HFFc6 (cell line): ENCODE results near the gene OR1S2. TPM values are rescaled to one million over a fixed set of nuclear protein-coding genes. Genes with fewer than 3 reads are reported as not detected.
"Not testable (repeated sequence)": the region's sequence is repeated elsewhere in the genome, so short reads cannot be mapped to it uniquely, and the experiment has no call there.

Source experiments
- DNase-seq: peaks from one replicate; pipeline ENCODE4 v3.0.0-alpha.2; 2018
- H3K27ac Mint-ChIP-seq: 2 replicates; pipeline ENCODE4 v1.8.0; 2020; ENCODE audit warnings: mild to moderate bottlenecking, mixed read lengths
- H3K27me3 Mint-ChIP-seq: 2 replicates; pipeline ENCODE4 v1.8.0; 2021; ENCODE audit warnings: mild to moderate bottlenecking, moderate library complexity, mixed read lengths; ENCODE audit not compliant: insufficient read depth
- H3K36me3 Mint-ChIP-seq: 2 replicates; pipeline ENCODE4 v1.8.0; 2021; ENCODE audit warnings: low read depth, mixed read lengths
- H3K4me1 Mint-ChIP-seq: 2 replicates; pipeline ENCODE4 v1.8.0; 2020; ENCODE audit warnings: low read depth, mixed read lengths
- H3K4me3 Mint-ChIP-seq: 2 replicates; pipeline ENCODE4 v1.8.0; 2020; ENCODE audit warnings: mild to moderate bottlenecking, moderate library complexity, mixed read lengths
- H3K9me3 Mint-ChIP-seq: 2 replicates; pipeline ENCODE4 v1.8.0; 2020; ENCODE audit warnings: mild to moderate bottlenecking, mixed read lengths
- long read RNA-seq: library from polyadenylated mRNA; unstranded; transcript quantifications from one replicate; pipeline ENCODE4 v2.0.0, GENCODE V29; 2019
- total RNA-seq, 6 experiments: library from RNA; stranded (reverse); fragmentation: NEBNext Ultra II Directional; extraction: Animal tissue kit (Norgen Biotek cat#: 25700); gene quantifications; 2 replicates in 1 of 6; 3 replicates in 5 of 6; pipeline ENCODE4 v1.2.3, GENCODE V29; 2021
- TF ChIP-seq, protein P1 (sequence below): fragments of 200-600 bp; sonication (generic); IDR thresholded peaks from 2 replicates; pipeline ENCODE4 v1.5.0; 2021; ENCODE audit warnings: antibody characterized with exemption, mild to moderate bottlenecking

OR1S2 gene, protein sequence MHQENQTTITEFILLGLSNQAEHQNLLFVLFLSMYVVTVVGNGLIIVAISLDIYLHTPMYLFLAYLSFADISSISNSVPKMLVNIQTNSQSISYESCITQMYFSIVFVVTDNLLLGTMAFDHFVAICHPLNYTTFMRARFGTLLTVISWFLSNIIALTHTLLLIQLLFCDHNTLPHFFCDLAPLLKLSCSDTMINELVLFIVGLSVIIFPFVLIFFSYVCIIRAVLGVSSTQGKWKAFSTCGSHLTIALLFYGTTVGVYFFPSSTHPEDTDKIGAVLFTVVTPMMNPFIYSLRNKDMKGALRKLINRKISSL
- not detected for total RNA-seq
- long read RNA-seq = 0 reads

DNA sequence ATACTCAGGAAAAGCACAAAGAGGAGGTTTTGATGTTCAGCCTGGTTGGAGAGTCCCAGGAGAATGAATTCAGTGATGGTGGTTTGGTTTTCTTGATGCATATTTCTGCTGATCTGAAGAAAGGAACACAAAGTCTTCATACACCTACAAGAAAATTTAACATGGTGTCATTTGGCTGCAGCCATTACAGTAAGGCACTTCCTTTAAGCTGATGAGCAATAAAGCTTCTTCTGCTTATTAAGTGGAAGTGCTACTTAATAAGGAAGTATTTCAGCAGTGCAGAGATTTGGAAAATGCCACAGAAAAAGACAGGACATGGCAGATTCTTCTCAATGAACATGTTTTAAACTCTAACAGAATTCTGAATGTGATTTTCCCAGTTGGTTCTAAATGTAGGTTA, at the start of gene OR1S2:
OR1S2 (minus strand) TSS at position 101 of the 400 bp plus-strand sequence; CDS start at position 101, 0 bp downstream.
- H3K9me3 Mint-ChIP-seq = no peaks in the 10 kb centered on the region
- H3K27me3 Mint-ChIP-seq = peaks cover 3% of the 10 kb centered on the region
- no peaks in the 10 kb centered on the region; the same call in 1 of the 2 replicates for H3K4me1 Mint-ChIP-seq
- H3K27ac Mint-ChIP-seq = no peak within 1 kb of the TSS
- no peaks in the 10 kb centered on the region for H3K36me3 Mint-ChIP-seq
- TF ChIP-seq, protein P1, sequence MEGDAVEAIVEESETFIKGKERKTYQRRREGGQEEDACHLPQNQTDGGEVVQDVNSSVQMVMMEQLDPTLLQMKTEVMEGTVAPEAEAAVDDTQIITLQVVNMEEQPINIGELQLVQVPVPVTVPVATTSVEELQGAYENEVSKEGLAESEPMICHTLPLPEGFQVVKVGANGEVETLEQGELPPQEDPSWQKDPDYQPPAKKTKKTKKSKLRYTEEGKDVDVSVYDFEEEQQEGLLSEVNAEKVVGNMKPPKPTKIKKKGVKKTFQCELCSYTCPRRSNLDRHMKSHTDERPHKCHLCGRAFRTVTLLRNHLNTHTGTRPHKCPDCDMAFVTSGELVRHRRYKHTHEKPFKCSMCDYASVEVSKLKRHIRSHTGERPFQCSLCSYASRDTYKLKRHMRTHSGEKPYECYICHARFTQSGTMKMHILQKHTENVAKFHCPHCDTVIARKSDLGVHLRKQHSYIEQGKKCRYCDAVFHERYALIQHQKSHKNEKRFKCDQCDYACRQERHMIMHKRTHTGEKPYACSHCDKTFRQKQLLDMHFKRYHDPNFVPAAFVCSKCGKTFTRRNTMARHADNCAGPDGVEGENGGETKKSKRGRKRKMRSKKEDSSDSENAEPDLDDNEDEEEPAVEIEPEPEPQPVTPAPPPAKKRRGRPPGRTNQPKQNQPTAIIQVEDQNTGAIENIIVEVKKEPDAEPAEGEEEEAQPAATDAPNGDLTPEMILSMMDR = no peak
- H3K4me3 Mint-ChIP-seq = no peak within 1 kb of the TSS
- DNase-seq = no peak

DNA sequence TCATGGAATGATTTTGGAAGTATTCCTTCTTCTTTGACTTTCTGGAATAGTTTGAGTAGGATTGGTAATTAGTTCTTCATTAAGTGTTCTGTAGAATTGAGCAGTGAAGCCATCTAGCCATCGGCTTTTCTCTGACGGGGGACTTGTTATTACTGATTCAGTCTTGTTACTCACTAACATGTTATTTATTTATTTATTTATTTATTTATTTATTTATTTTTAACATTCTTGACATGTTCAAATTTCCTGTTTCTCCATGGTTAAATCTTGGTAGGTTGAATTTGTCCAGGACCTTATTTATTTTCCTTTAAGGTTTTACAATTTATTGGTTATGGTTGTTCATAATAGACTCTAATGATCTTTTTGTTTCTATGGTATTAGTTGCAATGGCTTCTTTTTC, 40.0 kb upstream of the OR1S2 start:
- H3K9me3 Mint-ChIP-seq = peaks cover 14% of the 10 kb centered on the region; the same call in 1 of the 2 replicates
- H3K27me3 Mint-ChIP-seq = no peaks in the 10 kb centered on the region
- H3K36me3 Mint-ChIP-seq = 0 out of 2 replicates have a peak, but pooled peaks cover 4% of the 10 kb centered on the region
- H3K4me1 Mint-ChIP-seq = no peaks in the 10 kb centered on the region
- TF ChIP-seq, protein P1 = no peak
- no peak overlapping the region for H3K27ac Mint-ChIP-seq
- H3K4me3 Mint-ChIP-seq = no peak overlapping the region
- DNase-seq = no peak

DNA sequence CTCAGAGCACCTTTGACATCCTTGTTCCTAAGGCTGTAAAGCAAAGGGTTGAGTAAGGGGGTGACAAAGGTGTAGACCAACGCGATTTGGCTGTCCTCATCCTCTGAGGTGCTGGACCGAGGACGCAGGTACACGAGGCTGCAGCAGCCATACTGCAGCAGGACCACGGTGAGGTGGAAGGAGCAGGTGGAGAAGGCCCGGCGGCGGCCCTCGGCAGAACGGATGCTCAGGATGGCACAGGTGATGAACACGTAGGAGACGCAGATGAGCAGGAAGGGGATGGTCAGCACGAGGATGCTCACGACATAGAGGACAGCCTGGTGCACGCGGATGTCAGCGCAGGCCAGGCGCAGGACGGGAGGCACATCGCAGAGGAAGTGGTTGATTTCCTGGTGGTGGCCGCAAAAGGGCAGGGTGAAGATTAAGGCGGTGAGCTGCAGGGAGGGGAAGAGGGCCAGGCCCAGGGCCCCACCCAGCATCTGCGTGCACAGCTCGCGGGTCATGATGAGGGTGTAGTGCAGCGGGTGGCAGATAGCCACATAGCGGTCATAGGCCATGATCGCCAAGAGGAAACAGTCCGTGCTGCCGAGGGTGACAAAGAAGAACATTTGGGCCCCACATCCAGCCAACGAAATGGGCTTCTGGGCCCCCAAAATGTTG, 24.1 kb upstream of the OR1S2 start:
- Mint-ChIP-seq H3K4me1 (peaks cover under 1% of the 10 kb centered on the region; the same call in 1 of the 2 replicates), H3K9me3 (peaks cover 4% of the 10 kb centered on the region; the same call in 1 of the 2 replicates), H3K4me3 (no peak overlapping the region), H3K27ac (no peak overlapping the region), H3K36me3 (peaks cover 6% of the 10 kb centered on the region; the same call in 1 of the 2 replicates), H3K27me3 (no peaks in the 10 kb centered on the region)
- TF ChIP-seq, protein P1 = no peak
- DNase-seq = no peak

DNA sequence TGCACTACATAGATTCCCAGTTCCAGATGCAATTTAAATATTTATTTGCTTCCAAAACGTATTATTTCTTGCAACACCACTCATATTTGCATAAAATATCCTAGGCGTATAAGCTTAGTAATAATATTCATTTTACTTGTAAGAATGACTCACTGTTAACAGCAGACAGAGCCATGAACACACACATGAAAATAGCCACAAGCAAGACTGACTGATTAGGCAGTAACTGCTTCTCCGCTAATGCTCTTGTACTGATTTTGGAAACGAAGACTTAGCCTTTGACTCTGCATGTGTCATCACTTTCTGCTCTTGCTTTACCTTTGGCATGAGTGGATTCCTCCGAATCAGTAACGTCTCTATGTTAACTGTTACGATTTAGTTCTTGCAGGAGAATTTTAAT, 18.8 kb upstream of the OR1S2 start:
- Mint-ChIP-seq H3K27ac (no peak overlapping the region), H3K9me3 (no peaks in the 10 kb centered on the region), H3K4me3 (0 out of 2 replicates have a peak overlapping the region, but pooled peaks have one; percentile 14), H3K27me3 (no peaks in the 10 kb centered on the region; the same call in 1 of the 2 replicates), H3K4me1 (peaks cover 21% of the 10 kb centered on the region; the same call in 1 of the 2 replicates), H3K36me3 (no peaks in the 10 kb centered on the region)
- TF ChIP-seq, protein P1 = no peak
- DNase-seq = peak; percentile 73

DNA sequence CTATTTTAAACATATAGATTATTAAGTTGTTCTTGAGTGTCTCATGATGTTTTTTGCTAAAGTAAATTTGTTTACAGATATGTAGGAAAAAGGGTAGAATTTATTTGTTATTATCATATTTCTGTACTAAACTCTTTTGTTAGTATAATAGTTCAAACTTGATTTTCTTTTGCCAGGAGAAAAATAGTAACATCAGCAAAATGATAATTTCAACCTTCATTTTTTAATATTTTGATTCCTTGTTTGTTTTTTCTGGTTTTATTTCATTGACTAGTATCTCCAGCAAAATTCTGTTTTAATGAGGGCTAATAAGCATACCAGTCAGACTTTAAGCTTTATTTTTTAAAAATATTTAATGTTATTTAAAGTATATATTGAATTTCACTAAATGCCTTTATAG, 12.5 kb upstream of the OR1S2 start:
- Mint-ChIP-seq H3K36me3 (no peaks in the 10 kb centered on the region), H3K9me3 (no peaks in the 10 kb centered on the region), H3K4me1 (peaks cover 9% of the 10 kb centered on the region; the same call in 1 of the 2 replicates), H3K4me3 (no peak overlapping the region), H3K27ac (no peak overlapping the region), H3K27me3 (peaks cover 6% of the 10 kb centered on the region)
- TF ChIP-seq, protein P1 = no peak
- DNase-seq = no peak

DNA sequence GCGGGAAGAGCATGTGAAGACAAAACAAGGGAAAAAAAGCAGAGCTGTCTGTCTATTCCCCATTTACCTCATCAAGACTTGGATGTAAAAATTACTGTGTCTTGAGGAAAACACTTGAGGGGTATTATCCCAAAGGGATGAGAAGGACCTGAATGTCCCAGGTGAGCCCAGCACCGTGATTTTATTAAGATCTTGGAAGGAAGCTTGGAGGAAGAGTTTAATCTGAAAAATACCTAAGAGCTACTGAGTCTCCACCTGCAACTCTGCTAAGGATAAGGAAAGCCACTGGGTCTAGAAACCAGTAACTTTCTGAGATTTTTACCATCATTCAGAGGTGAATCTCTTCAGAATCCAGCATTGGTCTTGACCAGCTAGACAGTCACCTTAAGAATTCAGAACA, 8.5 kb upstream of the OR1S2 start, which contains the start of gene OR1S1:
OR1S1 (plus strand) TSS at position 301 of the 400 bp plus-strand sequence.
- H3K36me3 Mint-ChIP-seq, H3K4me1 Mint-ChIP-seq, DNase-seq, H3K9me3 Mint-ChIP-seq, H3K27ac Mint-ChIP-seq, H3K27me3 Mint-ChIP-seq, H3K4me3 Mint-ChIP-seq: not testable (repeated sequence)
